Esophagus muscularis mucosa (tissue), 3 donors: ENCODE data around the gene JMJD1C.

Experiments used
- CTCF ChIP-seq, 3 experiments: fragments of 200-600 bp in 2 of 3; fragments of 450-650 bp in 1 of 3; sonication (generic) in 2 of 3; IDR thresholded peaks; one replicate each; pipeline ENCODE4 v1.5.1; 2017 to 2019; ENCODE audit warnings: antibody characterized with exemption in 3 of 3, mild to moderate bottlenecking in 2 of 3, moderate library complexity in 1 of 3
- POLR2A ChIP-seq: fragments of 450-650 bp; IDR thresholded peaks from one replicate; pipeline ENCODE4 v1.6.1; 2017; ENCODE audit warnings: antibody characterized with exemption, moderate library complexity, mild to moderate bottlenecking, low read depth

GRCh38 chr10:63260860-63261251, 204.9 kb downstream of the JMJD1C start:
- TF ChIP-seq POLR2A (no peak), CTCF (IDR thresholded peaks at IDR 0.05) (no peak)
